Adrenal gland (tissue), 12 donors: ENCODE results near the gene NRP2. TPM values are rescaled to one million over a fixed set of nuclear protein-coding genes. Genes with fewer than 3 reads are reported as not detected.

Source experiments
- DNase-seq, 7 donors: peaks; one replicate each; pipeline ENCODE4 v3.0.0-alpha.2; 2019 to 2020
- H3K27ac ChIP-seq, 5 donors: fragments of 200-600 bp; sonication (generic) in 4 of 5; 1 replicate in 3 of 5; 2 replicates in 2 of 5; pipeline versions ENCODE4 v1.5.1 to v1.8.0; 2016 to 2020; ENCODE audit warnings: mild to moderate bottlenecking in 1 of 5
- H3K27me3 ChIP-seq: fragments of 200-600 bp; 2 replicates; pipeline ENCODE4 v1.8.0; 2021
- H3K36me3 ChIP-seq, 2 donors: fragments of 200-600 bp; replicated peaks in 1 of 2; 1 replicate in 1 of 2; 2 replicates in 1 of 2; pipeline versions ENCODE4 v1.5.1 to v1.8.0; 2018 to 2022
- H3K4me1 ChIP-seq, 2 donors: fragments of 200-600 bp; replicated peaks in 1 of 2; 1 replicate in 1 of 2; 2 replicates in 1 of 2; pipeline versions ENCODE4 v1.5.1 to v1.8.0; 2018 to 2021
- H3K4me3 ChIP-seq, 4 donors: fragments of 200-600 bp; sonication (generic) in 3 of 4; one replicate each; pipeline ENCODE4 v1.5.1; 2016 to 2018
- H3K9me3 ChIP-seq, 3 donors: fragments of 200-600 bp; sonication (generic) in 1 of 3; replicated peaks in 1 of 3; 1 replicate in 2 of 3; 2 replicates in 1 of 3; pipeline versions ENCODE4 v1.5.1 to v1.8.0; 2016 to 2021
- POLR2A ChIP-seq, 2 donors: fragments of 450-650 bp; IDR thresholded peaks; one replicate each; pipeline ENCODE4 v1.6.1; 2017; ENCODE audit warnings: antibody characterized with exemption in 2 of 2, mild to moderate bottlenecking in 2 of 2, moderate library complexity in 1 of 2
- WGBS, 4 donors: extraction: QIAGEN DNeasy Blood & Tissue Kit in 2 of 4; methylation state at CpG; one replicate each; pipeline versions ENCODE4 v1.1.5 to v1.1.7; 2013 to 2017; 5-methylcytosine and 5-hydroxymethylcytosine counted together
- intact Hi-C, 2 donors: fragments of 100-400 bp; cut with DNase I; formaldehyde crosslinking; loops; one replicate each; pipeline versions ENCODE4 v1.14.1 to v1.15.0; 2022 to 2023
- polyA plus RNA-seq, 3 donors: library from polyadenylated mRNA; stranded (reverse); fragments of 200-250 nt in 2 of 3; fragments of 350-450 nt in 1 of 3; fragmentation: Illumina TruSeq in 1 of 3; extraction: RNeasy Lipid Tissue Mini Kit (QIAGEN cat#74804) in 1 of 3; gene quantifications; one replicate each; pipeline ENCODE4 v1.2.3, GENCODE V29; 2013 to 2014
- total RNA-seq, 9 donors: library from RNA; depleted of rRNA in 4 of 9; stranded (reverse); fragments of >200 nt in 4 of 9; fragments of 120-200 nt in 1 of 9; fragmentation: NEBNext Ultra II Directional in 1 of 9; extraction: Animal tissue kit (Norgen Biotek cat#: 25700) in 1 of 9; gene quantifications; one replicate each; pipeline versions ENCODE4 v1.1.0 to v1.2.4, GENCODE V29; 2013 to 2023
- TF ChIP-seq, protein P1 (sequence below), 6 experiments: fragments of 450-650 bp in 4 of 6; fragments of 200-600 bp in 2 of 6; sonication (generic) in 1 of 6; IDR thresholded peaks; 1 replicate in 5 of 6; 2 replicates in 1 of 6; pipeline versions ENCODE4 v1.5.1 to v1.8.0; 2016 to 2021; ENCODE audit warnings: antibody characterized with exemption in 6 of 6, mild to moderate bottlenecking in 2 of 6, moderate library complexity in 1 of 6
- donor health status: healthy with polysubstance abuse.
- donor health status: Bipolar disorder and iron deficiency.
- donor health status: DM: yes; HTN: yes; CAD: no.
- donor health status: DM: no; HTN: no; CAD: no.
- donor health status: DM: no; HTN: no; CAD: no.
- donor health status: DM: yes; HTN: yes; CAD: no.

Gene NRP2
- total and polyA plus RNA-seq, 12 donors, result 27.6 to 205 (median 93.1) TPM

DNA sequence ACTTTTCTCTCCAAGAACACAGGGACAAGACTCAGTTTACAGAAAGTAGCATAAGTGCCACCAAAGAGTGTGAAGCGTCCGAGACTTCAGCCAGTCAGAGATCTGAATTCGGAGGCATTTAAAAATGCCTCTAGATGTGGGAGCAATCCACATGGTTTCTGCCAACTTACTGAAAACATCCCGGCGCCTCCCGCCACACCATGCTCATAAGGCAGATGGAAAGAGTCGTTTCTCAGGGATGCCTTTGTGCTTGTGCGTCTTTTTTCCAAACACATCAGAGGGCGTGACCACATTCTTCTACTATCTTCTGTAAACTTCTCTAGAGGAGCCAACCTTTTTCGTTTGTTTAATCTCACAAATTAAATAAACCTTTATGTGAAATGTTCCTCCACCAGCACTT lies 88.7 kb downstream of the NRP2 start:
- H3K4me3 ChIP-seq, result no peak overlapping the region
- H3K4me1 ChIP-seq, result no peaks in the 10 kb centered on the region
- peaks cover 0 to 52% of the 10 kb centered on the region in 2 donors for H3K36me3 ChIP-seq
- H3K27ac ChIP-seq, result no peak overlapping the region
- WGBS, 4 donors, result 82 to 91% (median 88%) methylated on average over 10 of the region's 10 CpGs
- no peak for TF ChIP-seq POLR2A (IDR thresholded peaks at IDR 0.05)
- TF ChIP-seq, protein P1, sequence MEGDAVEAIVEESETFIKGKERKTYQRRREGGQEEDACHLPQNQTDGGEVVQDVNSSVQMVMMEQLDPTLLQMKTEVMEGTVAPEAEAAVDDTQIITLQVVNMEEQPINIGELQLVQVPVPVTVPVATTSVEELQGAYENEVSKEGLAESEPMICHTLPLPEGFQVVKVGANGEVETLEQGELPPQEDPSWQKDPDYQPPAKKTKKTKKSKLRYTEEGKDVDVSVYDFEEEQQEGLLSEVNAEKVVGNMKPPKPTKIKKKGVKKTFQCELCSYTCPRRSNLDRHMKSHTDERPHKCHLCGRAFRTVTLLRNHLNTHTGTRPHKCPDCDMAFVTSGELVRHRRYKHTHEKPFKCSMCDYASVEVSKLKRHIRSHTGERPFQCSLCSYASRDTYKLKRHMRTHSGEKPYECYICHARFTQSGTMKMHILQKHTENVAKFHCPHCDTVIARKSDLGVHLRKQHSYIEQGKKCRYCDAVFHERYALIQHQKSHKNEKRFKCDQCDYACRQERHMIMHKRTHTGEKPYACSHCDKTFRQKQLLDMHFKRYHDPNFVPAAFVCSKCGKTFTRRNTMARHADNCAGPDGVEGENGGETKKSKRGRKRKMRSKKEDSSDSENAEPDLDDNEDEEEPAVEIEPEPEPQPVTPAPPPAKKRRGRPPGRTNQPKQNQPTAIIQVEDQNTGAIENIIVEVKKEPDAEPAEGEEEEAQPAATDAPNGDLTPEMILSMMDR (IDR thresholded peaks at IDR 0.05), result no peak
- H3K27me3 ChIP-seq, result no peaks in the 10 kb centered on the region
- no peak for DNase-seq
- intact Hi-C loops, result loop anchor here in 1 of 2 donors (5.0 to 10.0 kb wide), 2 partner anchors 116 to 174 kb away; no protein-coding TSS in a partner anchor
- no peaks in the 10 kb centered on the region for H3K9me3 ChIP-seq

- Histone ChIP-seq H3K36me3 (peaks cover 0 to 53% of the 10 kb centered on the region in 2 donors), H3K4me3 (no peak overlapping the region), H3K27ac (no peak overlapping the region), H3K27me3 (no peaks in the 10 kb centered on the region), H3K4me1 (no peaks in the 10 kb centered on the region), H3K9me3 (no peaks in the 10 kb centered on the region)
- WGBS, 4 donors, result 83 to 95% (median 88%) methylated on average over 2 of the region's 2 CpGs
- TF ChIP-seq POLR2A (IDR thresholded peaks at IDR 0.05), result no peak
- TF ChIP-seq, protein P1 (IDR thresholded peaks at IDR 0.05), result no peak
- intact Hi-C loops, result loop anchor here in 1 of 2 donors (5.0 to 10.0 kb wide), 2 partner anchors 116 to 173 kb away; no protein-coding TSS in a partner anchor
- DNase-seq, result no peak
Measured at GRCh38 chr2:205771666-205772065, 89.4 kb downstream of the NRP2 start.

DNA sequence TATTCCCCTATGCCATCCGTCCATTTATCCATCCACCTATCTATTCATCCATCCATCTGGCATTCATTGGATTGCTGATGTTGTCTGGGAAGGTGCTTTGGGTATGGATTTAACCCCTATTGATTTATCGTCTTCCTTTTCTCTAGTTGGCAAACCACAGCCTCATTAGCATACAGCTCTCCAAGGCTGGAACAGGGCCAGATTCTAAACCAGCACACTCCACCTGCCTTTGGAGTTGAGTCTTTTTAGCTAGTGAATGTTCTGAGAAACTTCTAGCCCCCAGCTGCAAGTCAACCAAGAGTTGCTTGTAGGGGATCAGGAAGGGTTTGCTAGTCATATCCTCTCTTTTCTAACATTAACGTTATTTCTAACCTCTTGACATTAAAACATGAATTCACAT lies 90.7 kb downstream of the NRP2 start:
- H3K4me3 ChIP-seq, result no peak overlapping the region
- TF ChIP-seq, protein P1 (IDR thresholded peaks at IDR 0.05), result no peak
- TF ChIP-seq POLR2A (IDR thresholded peaks at IDR 0.05), result no peak
- no peaks in the 10 kb centered on the region for H3K27me3 ChIP-seq
- no peak overlapping the region for H3K27ac ChIP-seq
- intact Hi-C loops, result loop anchor here in 1 of 2 donors (5.0 to 10.0 kb wide), 2 partner anchors 114 to 172 kb away; no protein-coding TSS in a partner anchor
- no peak for DNase-seq
- no peaks in the 10 kb centered on the region for H3K9me3 ChIP-seq
- no peaks in the 10 kb centered on the region for H3K4me1 ChIP-seq
- WGBS, 4 donors, result 77 to 86% (median 80%) methylated on average over 3 of the region's 3 CpGs
- H3K36me3 ChIP-seq, result peaks cover 0 to 41% of the 10 kb centered on the region in 2 donors

GRCh38 chr2:205773989-205774388 lies 91.7 kb downstream of the NRP2 start:
- 67 to 94% (median 80%) methylated on average over 1 of the region's 1 CpG for WGBS, 4 donors
- H3K27me3 ChIP-seq, result no peaks in the 10 kb centered on the region
- no peaks in the 10 kb centered on the region for H3K4me1 ChIP-seq
- H3K27ac ChIP-seq, result no peak overlapping the region
- H3K36me3 ChIP-seq, result peaks cover 0 to 31% of the 10 kb centered on the region in 2 donors
- intact Hi-C loops, result loop anchor here in 1 of 2 donors (5.0 to 10.0 kb wide), 2 partner anchors 113 to 171 kb away; no protein-coding TSS in a partner anchor
- no peaks in the 10 kb centered on the region for H3K9me3 ChIP-seq
- no peak overlapping the region for H3K4me3 ChIP-seq
- no peak for TF ChIP-seq POLR2A (IDR thresholded peaks at IDR 0.05)
- no peak for DNase-seq
